Central memory CD8-positive, alpha-beta T cell (primary cell): Measurements from ENCODE around the gene PDE4DIP.
A peak's percentile ranks its signal among the peaks of the same experiment; 100 is the strongest.
"Not testable (repeated sequence)": the region's sequence is repeated elsewhere in the genome, so short reads cannot be mapped to it uniquely, and the experiment has no call there.

ENCODE experiments used
- ATAC-seq: fragments of 150-1000 bp; cut with Tn5 transposase; replicated peaks from 2 replicates; pipeline ENCODE4 v1.10.0; 2022; ENCODE audit warnings: mild to moderate bottlenecking, moderate FRiP score, moderate number of reproducible peaks; ENCODE audit not compliant: poor library complexity, severe bottlenecking; ENCODE audit errors: extremely low read depth
- DNase-seq, 2 donors: peaks; one replicate each; pipeline ENCODE4 v3.0.0; 2021; ENCODE audit warnings: low spot score in 2 of 2
- H3K27ac Mint-ChIP-seq: one replicate; pipeline ENCODE4 v1.8.0; 2022; ENCODE audit warnings: low read depth, mild to moderate bottlenecking, moderate library complexity, mixed read lengths
- H3K27me3 Mint-ChIP-seq: one replicate; pipeline ENCODE4 v1.8.0; 2022; ENCODE audit warnings: mixed read lengths
- H3K36me3 Mint-ChIP-seq: one replicate; pipeline ENCODE4 v1.8.0; 2022; ENCODE audit warnings: mild to moderate bottlenecking, moderate library complexity, mixed read lengths; ENCODE audit not compliant: insufficient read depth
- H3K4me1 Mint-ChIP-seq: one replicate; pipeline ENCODE4 v1.8.0; 2022; ENCODE audit warnings: mixed read lengths
- H3K4me3 Mint-ChIP-seq: one replicate; pipeline ENCODE4 v1.8.0; 2022; ENCODE audit warnings: mild to moderate bottlenecking, moderate library complexity, mixed read lengths
- H3K9me3 Mint-ChIP-seq: one replicate; pipeline ENCODE4 v1.8.0; 2022; ENCODE audit warnings: mixed read lengths

PDE4DIP gene

GRCh38 chr1:148851684-148852083 is 7.5 kb downstream of the PDE4DIP start:
- H3K36me3 Mint-ChIP-seq, H3K27ac Mint-ChIP-seq, ATAC-seq, H3K4me1 Mint-ChIP-seq, H3K27me3 Mint-ChIP-seq, H3K4me3 Mint-ChIP-seq, DNase-seq, H3K9me3 Mint-ChIP-seq: not testable (repeated sequence)

GRCh38 chr1:148853363-148853762 is 9.1 kb downstream of the PDE4DIP start:
- H3K36me3 Mint-ChIP-seq, ATAC-seq, H3K4me1 Mint-ChIP-seq, H3K27me3 Mint-ChIP-seq, DNase-seq, H3K27ac Mint-ChIP-seq, H3K4me3 Mint-ChIP-seq, H3K9me3 Mint-ChIP-seq: not testable (repeated sequence)

GRCh38 chr1:148854063-148854462 is 9.8 kb downstream of the PDE4DIP start:
- ATAC-seq, H3K9me3 Mint-ChIP-seq, DNase-seq, H3K4me1 Mint-ChIP-seq, H3K36me3 Mint-ChIP-seq, H3K27ac Mint-ChIP-seq, H3K27me3 Mint-ChIP-seq, H3K4me3 Mint-ChIP-seq: not testable (repeated sequence)

- H3K36me3 Mint-ChIP-seq, DNase-seq, H3K27ac Mint-ChIP-seq, H3K9me3 Mint-ChIP-seq, H3K27me3 Mint-ChIP-seq, ATAC-seq, H3K4me1 Mint-ChIP-seq, H3K4me3 Mint-ChIP-seq: not testable (repeated sequence)
Measured at GRCh38 chr1:148855367-148855766, 11.1 kb downstream of the PDE4DIP start.

- not testable (repeated sequence) for H3K9me3 Mint-ChIP-seq
Measured at GRCh38 chr1:148860049-148860448, 15.8 kb downstream of the PDE4DIP start.

GRCh38 chr1:148860579-148861259 is 16.5 kb downstream of the PDE4DIP start:
- not testable (repeated sequence) for H3K27ac Mint-ChIP-seq, H3K4me3 Mint-ChIP-seq, H3K36me3 Mint-ChIP-seq, H3K27me3 Mint-ChIP-seq, DNase-seq, H3K9me3 Mint-ChIP-seq, H3K4me1 Mint-ChIP-seq, ATAC-seq

More at GRCh38 chr1:148860049-148860448, 15.8 kb downstream of the PDE4DIP start:
- not testable (repeated sequence) for H3K4me1 Mint-ChIP-seq, DNase-seq, ATAC-seq, H3K4me3 Mint-ChIP-seq, H3K36me3 Mint-ChIP-seq, H3K27me3 Mint-ChIP-seq, H3K27ac Mint-ChIP-seq

GRCh38 chr1:148862590-148862989 is 18.4 kb downstream of the PDE4DIP start:
- not testable (repeated sequence) for H3K27me3 Mint-ChIP-seq, H3K27ac Mint-ChIP-seq, H3K9me3 Mint-ChIP-seq, DNase-seq, ATAC-seq, H3K4me1 Mint-ChIP-seq, H3K4me3 Mint-ChIP-seq, H3K36me3 Mint-ChIP-seq

GRCh38 chr1:148868924-148869633 is 24.9 kb downstream of the PDE4DIP start:
- ATAC-seq, H3K27ac Mint-ChIP-seq, H3K4me3 Mint-ChIP-seq, H3K9me3 Mint-ChIP-seq, H3K36me3 Mint-ChIP-seq, H3K27me3 Mint-ChIP-seq, DNase-seq, H3K4me1 Mint-ChIP-seq: not testable (repeated sequence)

- H3K27me3 Mint-ChIP-seq, H3K9me3 Mint-ChIP-seq, H3K4me3 Mint-ChIP-seq, H3K4me1 Mint-ChIP-seq, H3K36me3 Mint-ChIP-seq, H3K27ac Mint-ChIP-seq, DNase-seq, ATAC-seq: not testable (repeated sequence)
Measured at GRCh38 chr1:148869634-148869961, 25.4 kb downstream of the PDE4DIP start.

GRCh38 chr1:148874408-148875388 is 30.5 kb downstream of the PDE4DIP start:
- DNase-seq, ATAC-seq, H3K4me1 Mint-ChIP-seq, H3K27me3 Mint-ChIP-seq, H3K27ac Mint-ChIP-seq, H3K9me3 Mint-ChIP-seq, H3K4me3 Mint-ChIP-seq, H3K36me3 Mint-ChIP-seq: not testable (repeated sequence)

- H3K36me3 Mint-ChIP-seq, H3K4me1 Mint-ChIP-seq, DNase-seq, H3K9me3 Mint-ChIP-seq, H3K4me3 Mint-ChIP-seq, H3K27ac Mint-ChIP-seq, H3K27me3 Mint-ChIP-seq: not testable (repeated sequence)
- peak; percentile 19 for ATAC-seq
Measured at GRCh38 chr1:148879812-148880416, 35.7 kb downstream of the PDE4DIP start.

GRCh38 chr1:148881261-148881660 is 37.0 kb downstream of the PDE4DIP start:
- H3K4me3 Mint-ChIP-seq, H3K9me3 Mint-ChIP-seq, H3K36me3 Mint-ChIP-seq, H3K27ac Mint-ChIP-seq, H3K4me1 Mint-ChIP-seq, ATAC-seq, DNase-seq, H3K27me3 Mint-ChIP-seq: not testable (repeated sequence)
